SK-N-SH treated with all-trans-retinoic acid at 6 μM for 48 hours (cell line): Measurements from ENCODE around the gene BCAM.

ENCODE experiments used
- ATAC-seq: fragments of 200-7000 bp; cut with Tn5 transposase; 3 replicates; pipeline ENCODE4 v1.9.1; 2020; ENCODE audit warnings: mild to moderate bottlenecking, moderate library complexity
- ARNTL ChIP-seq: fragments of 450-650 bp; formaldehyde crosslinking; IDR thresholded peaks from 2 replicates; pipeline ENCODE4 v1.5.0; 2020; ENCODE audit warnings: low read depth, mild to moderate bottlenecking, moderate library complexity, borderline replicate concordance
- CREB5 ChIP-seq: fragments of 250-450 bp; sonication (Bioruptor Pico); IDR thresholded peaks from 2 replicates; pipeline ENCODE4 v1.5.1; 2020; ENCODE audit warnings: low read depth, mild to moderate bottlenecking, moderate library complexity
- CSDC2 ChIP-seq: fragments of 250-450 bp; sonication (Bioruptor Pico); IDR thresholded peaks from 2 replicates; pipeline ENCODE4 v1.5.0; 2020; ENCODE audit warnings: mild to moderate bottlenecking, moderate library complexity
- CSRNP3 ChIP-seq: fragments of 250-450 bp; sonication (Bioruptor Pico); IDR thresholded peaks from 2 replicates; pipeline ENCODE4 v1.5.1; 2021; ENCODE audit warnings: mild to moderate bottlenecking, moderate library complexity
- ESRRG ChIP-seq: fragments of 250-450 bp; sonication (Bioruptor Pico); IDR thresholded peaks from 2 replicates; pipeline ENCODE4 v1.6.1; 2021; ENCODE audit warnings: mild to moderate bottlenecking
- GLIS3 ChIP-seq: fragments of 250-450 bp; sonication (Bioruptor Pico); IDR thresholded peaks from 2 replicates; pipeline ENCODE4 v1.5.0; 2020; ENCODE audit warnings: mild to moderate bottlenecking, moderate library complexity
- ISL1 ChIP-seq: fragments of 250-450 bp; sonication (Bioruptor Pico); IDR thresholded peaks from 2 replicates; pipeline ENCODE4 v2.1.2; 2022; ENCODE audit warnings: mild to moderate bottlenecking, moderate library complexity
- OSR1 ChIP-seq: fragments of 250-450 bp; sonication (Bioruptor Pico); IDR thresholded peaks from 2 replicates; pipeline ENCODE4 v1.8.0; 2022; ENCODE audit warnings: moderate library complexity, mild to moderate bottlenecking, inconsistent platforms
- PATZ1 ChIP-seq: fragments of 250-450 bp; sonication (Bioruptor Pico); IDR thresholded peaks from 2 replicates; pipeline ENCODE4 v1.8.0; 2020; ENCODE audit warnings: mild to moderate bottlenecking, moderate library complexity, borderline replicate concordance
- POU6F1 ChIP-seq: fragments of 250-450 bp; sonication (Bioruptor Pico); IDR thresholded peaks from 2 replicates; pipeline ENCODE4 v1.8.0; 2021; ENCODE audit warnings: low read depth, mild to moderate bottlenecking, moderate library complexity, borderline replicate concordance
- PPARA ChIP-seq: fragments of 250-450 bp; sonication (Bioruptor Pico); IDR thresholded peaks from 2 replicates; pipeline ENCODE4 v1.5.0; 2020; ENCODE audit warnings: mild to moderate bottlenecking, borderline replicate concordance
- RARB ChIP-seq: fragments of 250-450 bp; sonication (Bioruptor Pico); IDR thresholded peaks from 2 replicates; pipeline ENCODE4 v1.8.0; 2021; ENCODE audit warnings: mild to moderate bottlenecking, moderate library complexity
- SNAI2 ChIP-seq: fragments of 250-450 bp; sonication (Bioruptor Pico); IDR thresholded peaks from 2 replicates; pipeline ENCODE4 v1.5.0; 2020; ENCODE audit warnings: mild to moderate bottlenecking, moderate library complexity
- TCF4 ChIP-seq: fragments of 250-450 bp; sonication (Bioruptor Pico); IDR thresholded peaks from 2 replicates; pipeline ENCODE4 v1.8.0; 2021; ENCODE audit warnings: mild to moderate bottlenecking, moderate library complexity, borderline replicate concordance
- TOX ChIP-seq: fragments of 250-450 bp; sonication (Bioruptor Pico); IDR thresholded peaks from 2 replicates; pipeline ENCODE4 v1.8.0; 2021; ENCODE audit warnings: mild to moderate bottlenecking, moderate library complexity, borderline replicate concordance
- TSHZ2 ChIP-seq: fragments of 250-450 bp; sonication (Bioruptor Pico); IDR thresholded peaks from 2 replicates; pipeline ENCODE4 v1.5.0; 2020; ENCODE audit warnings: mild to moderate bottlenecking, moderate library complexity
- ZC3H10 ChIP-seq: fragments of 250-450 bp; sonication (Bioruptor Pico); IDR thresholded peaks from 2 replicates; pipeline ENCODE4 v1.5.1; 2021; ENCODE audit warnings: mild to moderate bottlenecking, moderate library complexity
- ZFP3 ChIP-seq: fragments of 250-450 bp; sonication (Bioruptor Pico); IDR thresholded peaks from 2 replicates; pipeline ENCODE4 v1.5.0; 2020; ENCODE audit warnings: mild to moderate bottlenecking, moderate library complexity
- ZFP30 ChIP-seq: fragments of 450-650 bp; formaldehyde crosslinking; IDR thresholded peaks from 2 replicates; pipeline ENCODE4 v1.5.0; 2022; ENCODE audit warnings: mild to moderate bottlenecking, moderate library complexity
- ZNF565 ChIP-seq: fragments of 450-650 bp; formaldehyde crosslinking; conservative IDR thresholded peaks from 2 replicates; pipeline ENCODE4 v1.5.0; 2020; ENCODE audit warnings: low read depth, mild to moderate bottlenecking, moderate library complexity
- ZNF70 ChIP-seq: fragments of 450-650 bp; formaldehyde crosslinking; IDR thresholded peaks from 2 replicates; pipeline ENCODE4 v1.5.0; 2020; ENCODE audit warnings: mild to moderate bottlenecking, moderate library complexity
- ZNF8 ChIP-seq: fragments of 450-650 bp; formaldehyde crosslinking; IDR thresholded peaks from 2 replicates; pipeline ENCODE4 v1.5.0; 2020; ENCODE audit warnings: mild to moderate bottlenecking, moderate library complexity

The BCAM gene

GRCh38 chr19:44799627-44800346 is 9.1 kb upstream of the BCAM start:
- peak; percentile 8; the same call in 2 of the 3 replicates for ATAC-seq
- TF ChIP-seq ZNF8 (CRISPR knock-in tag) = no peak
- TF ChIP-seq RARB (CRISPR knock-in tag) = no peak
- TF ChIP-seq PATZ1 (CRISPR knock-in tag) = no peak
- no peak for TF ChIP-seq OSR1 (CRISPR knock-in tag)
- TF ChIP-seq ISL1 (CRISPR knock-in tag) = no peak
- no peak for TF ChIP-seq ZC3H10 (CRISPR knock-in tag)
- TF ChIP-seq TSHZ2 (CRISPR knock-in tag) = no peak
- TF ChIP-seq POU6F1 (CRISPR knock-in tag) = no peak
- TF ChIP-seq CSDC2 = no peak
- TF ChIP-seq ESRRG (CRISPR knock-in tag) = no peak
- no peak for TF ChIP-seq GLIS3 (CRISPR knock-in tag)
- TF ChIP-seq TOX (CRISPR knock-in tag) = no peak
- TF ChIP-seq ARNTL (CRISPR knock-in tag) = no peak
- TF ChIP-seq TCF4 (CRISPR knock-in tag) = no peak
- no peak for TF ChIP-seq SNAI2 (CRISPR knock-in tag)

GRCh38 chr19:44800461-44800860 is 8.4 kb upstream of the BCAM start:
- peak; percentile 98 for ATAC-seq

GRCh38 chr19:44803442-44804428 is 5.2 kb upstream of the BCAM start:
- no peak for ATAC-seq
- TF ChIP-seq ZFP3 (CRISPR knock-in tag) = no peak
- no peak for TF ChIP-seq CSDC2
- no peak for TF ChIP-seq CREB5 (CRISPR knock-in tag)
- TF ChIP-seq POU6F1 (CRISPR knock-in tag) = no peak
- TF ChIP-seq CSRNP3 (CRISPR knock-in tag) = no peak
- TF ChIP-seq ZNF565 = no peak
- TF ChIP-seq ZFP30 = no peak
- no peak for TF ChIP-seq ARNTL (CRISPR knock-in tag)
- TF ChIP-seq TCF4 (CRISPR knock-in tag) = no peak
- no peak for TF ChIP-seq OSR1 (CRISPR knock-in tag)
- no peak for TF ChIP-seq ZNF8 (CRISPR knock-in tag)
- no peak for TF ChIP-seq RARB (CRISPR knock-in tag)
- TF ChIP-seq TOX (CRISPR knock-in tag) = no peak
- no peak for TF ChIP-seq GLIS3 (CRISPR knock-in tag)
- TF ChIP-seq ZC3H10 (CRISPR knock-in tag) = no peak
- no peak for TF ChIP-seq PPARA (CRISPR knock-in tag)

More at GRCh38 chr19:44800461-44800860, 8.4 kb upstream of the BCAM start:
- no peak for TF ChIP-seq ZNF70 (CRISPR knock-in tag)
